Urinary bladder (tissue), 4 donors: ENCODE data around the gene ZNF469. TPM values are rescaled to one million over a fixed set of nuclear protein-coding genes. Genes with fewer than 3 reads are reported as not detected.

Source experiments
- DNase-seq: peaks from one replicate; pipeline ENCODE4 v3.0.0-alpha.2; 2015; ENCODE audit errors: extremely low spot score
- H3K27ac ChIP-seq: one replicate; pipeline ENCODE4 v1.5.1; 2013; ENCODE audit warnings: low read depth, mild to moderate bottlenecking, moderate library complexity
- H3K36me3 ChIP-seq: one replicate; pipeline ENCODE4 v1.6.1; 2013; ENCODE audit warnings: mild to moderate bottlenecking, moderate library complexity; ENCODE audit not compliant: insufficient read depth
- H3K4me1 ChIP-seq: one replicate; pipeline ENCODE4 v1.6.1; 2013; ENCODE audit warnings: mild to moderate bottlenecking, moderate library complexity; ENCODE audit not compliant: insufficient read depth
- H3K4me3 ChIP-seq: one replicate; pipeline ENCODE4 v1.5.1; 2013; ENCODE audit warnings: low read depth, low read length
- WGBS: extraction: QIAGEN DNeasy Blood & Tissue Kit; methylation state at CpG from one replicate; pipeline ENCODE4 v1.1.7; 2013; 5-methylcytosine and 5-hydroxymethylcytosine counted together
- polyA plus RNA-seq: library from polyadenylated mRNA; stranded (reverse); fragments of 200-250 nt; gene quantifications from one replicate; pipeline ENCODE4 v1.2.3, GENCODE V29; 2013
- total RNA-seq: library from RNA; depleted of rRNA; stranded (reverse); fragments of >200 nt; gene quantifications from one replicate; pipeline ENCODE4 v1.2.3, GENCODE V29; 2014
- donor health status: healthy with polysubstance abuse.
- donor health status: healthy.

ZNF469 gene
- total RNA-seq (9.5 TPM), polyA plus RNA-seq (1.3 TPM)

- Histone ChIP-seq H3K27ac (no peak within 1 kb of the TSS), H3K36me3 (no peaks in the 10 kb centered on the region), H3K4me3 (peak within 1 kb of the TSS; percentile 49), H3K4me1 (no peaks in the 10 kb centered on the region)
- 8% methylated on average over 86 of the region's 87 CpGs for whole genome bisulfite sequencing
- no peak for DNase-seq
Observed at GRCh38 chr16:88382491-88383400, at the start of gene ZNF469. Gene ZNF469 (plus strand): TSS chr16:88382959. CDS start chr16:88427471, 44,512 bp downstream.

- Histone ChIP-seq H3K36me3 (no peaks in the 10 kb centered on the region), H3K4me1 (no peaks in the 10 kb centered on the region), H3K4me3 (no peak overlapping the region), H3K27ac (no peak overlapping the region)
- no peak for DNase-seq
- WGBS = 83% methylated on average over 10 of the region's 10 CpGs
Observed at GRCh38 chr16:88333848-88334777, 48.6 kb upstream of the ZNF469 start.

- DNase-seq = no peak
- H3K4me3 ChIP-seq = no peak overlapping the region
- no peaks in the 10 kb centered on the region for H3K36me3 ChIP-seq
- no peaks in the 10 kb centered on the region for H3K4me1 ChIP-seq
- 84% methylated on average over 29 of the region's 29 CpGs for WGBS
- no peak overlapping the region for H3K27ac ChIP-seq
Observed at GRCh38 chr16:88334778-88335720, 47.7 kb upstream of the ZNF469 start.

- H3K36me3 ChIP-seq = no peaks in the 10 kb centered on the region
- no peak for DNase-seq
- WGBS = 94% methylated on average over 8 of the region's 8 CpGs
- no peak overlapping the region for H3K27ac ChIP-seq
- no peak overlapping the region for H3K4me3 ChIP-seq
- no peaks in the 10 kb centered on the region for H3K4me1 ChIP-seq
Observed at GRCh38 chr16:88337021-88337420, 45.7 kb upstream of the ZNF469 start.

GRCh38 chr16:88337538-88337937 is 45.2 kb upstream of the ZNF469 start:
- WGBS = 94% methylated on average over 13 of the region's 13 CpGs
- H3K36me3 ChIP-seq = no peaks in the 10 kb centered on the region
- DNase-seq = no peak

GRCh38 chr16:88338111-88338510 is 44.6 kb upstream of the ZNF469 start:
- Histone ChIP-seq H3K36me3 (no peaks in the 10 kb centered on the region), H3K4me1 (no peaks in the 10 kb centered on the region), H3K27ac (no peak overlapping the region), H3K4me3 (no peak overlapping the region)
- no peak for DNase-seq
- WGBS = 89% methylated on average over 16 of the region's 16 CpGs

More at GRCh38 chr16:88337538-88337937, 45.2 kb upstream of the ZNF469 start:
- H3K4me1 ChIP-seq = no peaks in the 10 kb centered on the region
- H3K4me3 ChIP-seq = no peak overlapping the region
- no peak overlapping the region for H3K27ac ChIP-seq

- 90% methylated on average over 7 of the region's 7 CpGs for WGBS
Observed at GRCh38 chr16:88338896-88339295, 43.9 kb upstream of the ZNF469 start.

GRCh38 chr16:88339930-88340754 is 42.6 kb upstream of the ZNF469 start:
- DNase-seq = no peak
- WGBS = 76% methylated on average over 20 of the region's 20 CpGs
- H3K4me1 ChIP-seq = no peaks in the 10 kb centered on the region

More at GRCh38 chr16:88338896-88339295, 43.9 kb upstream of the ZNF469 start:
- no peaks in the 10 kb centered on the region for H3K4me1 ChIP-seq
- no peaks in the 10 kb centered on the region for H3K36me3 ChIP-seq
- no peak for DNase-seq
- no peak overlapping the region for H3K27ac ChIP-seq
- no peak overlapping the region for H3K4me3 ChIP-seq

GRCh38 chr16:88340755-88341150 is 42.0 kb upstream of the ZNF469 start:
- DNase-seq = no peak
- Histone ChIP-seq H3K4me1 (no peaks in the 10 kb centered on the region), H3K36me3 (no peaks in the 10 kb centered on the region), H3K27ac (no peak overlapping the region), H3K4me3 (no peak overlapping the region)
- 87% methylated on average over 11 of the region's 11 CpGs for WGBS

More at GRCh38 chr16:88339930-88340754, 42.6 kb upstream of the ZNF469 start:
- no peak overlapping the region for H3K4me3 ChIP-seq
- no peak overlapping the region for H3K27ac ChIP-seq
- no peaks in the 10 kb centered on the region for H3K36me3 ChIP-seq

- Histone ChIP-seq H3K4me1 (no peaks in the 10 kb centered on the region), H3K27ac (no peak overlapping the region), H3K36me3 (no peaks in the 10 kb centered on the region), H3K4me3 (no peak overlapping the region)
- WGBS = 94% methylated on average over 24 of the region's 24 CpGs
- DNase-seq = no peak
Observed at GRCh38 chr16:88341551-88342290, 41.0 kb upstream of the ZNF469 start.

GRCh38 chr16:88342491-88342890 is 40.3 kb upstream of the ZNF469 start:
- no peak overlapping the region for H3K27ac ChIP-seq
- no peaks in the 10 kb centered on the region for H3K4me1 ChIP-seq
- DNase-seq = no peak
- no peaks in the 10 kb centered on the region for H3K36me3 ChIP-seq
- no peak overlapping the region for H3K4me3 ChIP-seq
- WGBS = 95% methylated on average over 16 of the region's 16 CpGs
